Tibial nerve (tissue), 4 donors: ENCODE data around the gene SPATA13.

Experiments used
- CTCF ChIP-seq, 5 experiments: fragments of 200-600 bp in 3 of 5; fragments of 450-650 bp in 2 of 5; sonication (generic) in 3 of 5; IDR thresholded peaks; one replicate each; pipeline ENCODE4 v1.5.1; 2016 to 2019; ENCODE audit warnings: antibody characterized with exemption in 5 of 5, mild to moderate bottlenecking in 3 of 5, moderate library complexity in 2 of 5
- EP300 ChIP-seq, 2 donors: sonication (generic); formaldehyde crosslinking; IDR thresholded peaks; one replicate each; pipeline ENCODE4 v1.6.1; 2017; ENCODE audit warnings: antibody characterized with exemption in 2 of 2, mild to moderate bottlenecking in 1 of 2

GRCh38 chr13:24232474-24232873, 72.0 kb downstream of the SPATA13 start:
- no peak for TF ChIP-seq CTCF (IDR thresholded peaks at IDR 0.05)
- TF ChIP-seq EP300 (IDR thresholded peaks at IDR 0.05), result no peak
